HG02610 (cell line): ENCODE measurements around the gene DHDH.
"Not testable (repeated sequence)": the region's sequence is repeated elsewhere in the genome, so short reads cannot be mapped to it uniquely, and the experiment has no call there.

Experiments used
- ATAC-seq: cut with Tn5 transposase; IDR thresholded peaks from one replicate; pipeline ENCODE4 v1.9.1; 2021; ENCODE audit warnings: mild to moderate bottlenecking, moderate library complexity; ENCODE audit not compliant: unreplicated experiment

Gene DHDH

DNA sequence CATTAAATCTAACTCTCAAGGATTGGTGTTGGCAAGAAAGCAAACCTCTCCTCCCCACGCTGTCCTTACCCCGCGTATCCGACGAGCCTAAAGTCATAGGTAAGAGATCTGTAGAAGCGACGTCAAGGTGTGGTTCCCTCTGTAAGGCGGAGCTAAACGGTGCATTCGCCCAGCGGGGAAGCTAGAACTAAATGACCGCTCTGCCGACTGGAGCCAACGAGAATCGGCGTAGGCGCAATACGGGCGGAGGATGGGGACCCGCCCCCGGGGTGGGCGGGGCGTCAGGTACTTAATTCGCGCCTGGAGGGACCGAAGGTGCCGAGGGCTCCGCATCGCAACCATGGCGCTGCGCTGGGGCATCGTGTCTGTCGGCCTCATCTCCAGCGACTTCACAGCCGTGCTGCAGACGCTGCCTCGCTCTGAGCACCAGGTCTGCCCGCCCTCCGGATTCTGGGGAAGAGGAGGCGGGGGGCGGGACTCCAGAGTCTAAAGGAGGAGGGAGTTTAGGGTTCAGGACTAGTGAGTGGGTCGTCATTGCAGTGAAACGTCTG lies at the start of gene DHDH:
DHDH (plus strand) TSS at position 318 of the 551 bp plus-strand sequence; CDS start at position 341, 23 bp downstream.
- peak; percentile 46 for ATAC-seq

DNA sequence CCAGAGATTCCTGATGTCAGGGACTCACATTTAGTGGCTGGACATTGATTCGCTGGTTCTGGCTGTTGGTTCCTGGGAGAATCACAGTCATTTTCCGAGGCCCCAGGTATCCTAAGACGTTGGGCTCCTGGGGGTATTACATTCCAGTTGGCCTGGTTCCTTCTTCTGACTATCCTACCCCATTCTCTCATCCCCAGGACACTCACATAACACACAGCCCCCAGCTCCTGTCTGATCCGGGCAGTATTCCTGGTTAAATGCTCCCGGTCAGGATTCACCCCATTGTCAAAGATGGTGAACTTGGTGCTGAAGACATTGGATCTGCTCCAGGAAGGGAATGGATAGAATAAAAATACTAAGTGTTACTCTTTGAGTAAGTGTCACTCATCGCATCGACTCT lies 49.8 kb upstream of the DHDH start:
- no peak for ATAC-seq

DNA sequence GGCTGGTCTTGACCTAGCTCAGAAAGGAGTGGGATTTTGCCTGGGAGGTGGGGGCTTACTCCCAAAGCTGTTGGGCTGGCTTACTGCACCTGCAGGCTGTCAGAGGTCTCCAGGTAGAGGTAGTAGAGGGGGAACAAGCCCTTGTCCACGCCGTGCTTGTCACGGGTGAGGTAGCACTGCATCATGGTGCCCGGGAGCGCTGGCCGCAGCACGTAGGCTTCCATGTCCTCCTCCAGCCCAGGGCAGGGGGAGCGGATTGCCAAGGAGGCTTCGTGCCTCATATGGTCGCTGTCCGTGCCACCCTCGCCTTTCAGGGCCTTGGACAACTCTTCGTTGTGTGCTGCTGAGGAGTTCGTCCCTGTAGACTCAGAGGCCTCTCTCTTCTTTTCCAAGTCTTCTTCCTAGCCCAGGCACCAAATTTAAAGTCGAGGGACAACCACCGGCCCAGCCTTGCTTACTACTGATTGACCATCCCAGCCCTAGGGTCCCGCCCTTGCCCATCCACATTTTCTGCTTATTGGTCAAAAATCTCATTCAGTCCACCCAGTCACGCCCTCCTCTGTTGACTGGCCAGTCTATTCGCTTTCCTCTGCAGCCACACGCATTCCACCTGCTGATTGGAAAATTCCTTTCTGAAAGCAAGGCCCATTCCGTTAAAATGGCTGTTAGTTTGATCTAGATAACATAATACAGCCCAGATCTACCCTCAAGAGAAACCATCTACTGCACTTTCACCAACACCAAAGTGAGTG lies 45.5 kb upstream of the DHDH start:
- no peak for ATAC-seq

DNA sequence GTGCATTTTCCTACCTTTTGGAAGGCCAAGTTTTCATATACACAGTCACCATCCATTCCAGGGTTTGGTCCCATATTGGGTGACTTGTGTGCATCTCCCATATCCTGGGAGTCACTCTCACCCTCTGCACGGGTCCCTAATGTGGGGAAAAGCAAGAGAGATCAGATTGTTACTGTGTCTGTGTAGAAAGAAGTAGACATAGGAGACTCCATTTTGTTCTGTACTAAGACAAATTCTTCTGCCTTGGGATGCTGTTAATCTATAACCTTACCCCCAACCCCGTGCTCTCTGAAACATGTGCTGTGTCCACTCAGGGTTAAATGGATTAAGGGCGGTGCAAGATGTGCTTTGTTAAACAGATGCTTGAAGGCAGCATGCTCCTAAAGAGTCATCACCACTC lies 44.0 kb upstream of the DHDH start:
- not testable (repeated sequence) for ATAC-seq

DNA sequence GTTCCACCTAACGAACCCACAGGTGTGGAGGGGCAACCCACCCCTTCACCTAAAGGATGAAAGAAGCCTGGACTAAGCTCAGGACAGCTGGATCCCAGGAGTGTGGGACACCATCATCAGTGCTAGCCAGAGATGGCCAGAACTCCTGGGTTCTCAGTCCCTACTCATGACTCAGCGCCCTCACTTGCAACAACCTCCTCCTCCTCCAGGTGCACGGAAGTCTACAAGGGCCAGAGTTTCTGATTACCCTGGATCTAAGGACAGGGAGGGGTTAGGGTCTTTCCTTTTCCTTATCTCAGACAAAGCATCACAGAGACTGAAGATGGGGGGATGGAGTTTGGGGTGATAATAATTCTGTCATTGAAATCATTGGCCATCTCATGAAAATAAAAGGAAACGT lies 42.9 kb upstream of the DHDH start:
- ATAC-seq = no peak

DNA sequence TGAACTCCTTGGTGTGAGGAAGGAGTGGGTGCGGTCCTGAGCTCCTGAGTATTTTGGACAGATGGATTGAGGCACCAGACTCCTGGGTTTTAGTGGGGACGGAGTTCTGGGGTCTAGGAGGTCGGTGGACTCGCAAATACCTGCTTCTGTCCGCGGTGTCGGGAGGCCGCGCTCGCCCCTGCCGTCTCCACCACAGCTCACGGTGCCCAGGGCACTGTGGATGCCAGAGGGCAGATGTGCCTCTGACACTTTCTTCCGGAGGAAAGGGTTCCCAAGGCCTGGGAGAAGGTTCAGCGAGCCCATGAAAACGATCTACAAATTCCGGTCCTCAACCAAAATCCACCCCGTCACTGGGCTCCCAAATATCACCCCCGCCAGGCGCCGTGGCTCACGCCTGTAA lies 38.3 kb upstream of the DHDH start:
- no peak for ATAC-seq

DNA sequence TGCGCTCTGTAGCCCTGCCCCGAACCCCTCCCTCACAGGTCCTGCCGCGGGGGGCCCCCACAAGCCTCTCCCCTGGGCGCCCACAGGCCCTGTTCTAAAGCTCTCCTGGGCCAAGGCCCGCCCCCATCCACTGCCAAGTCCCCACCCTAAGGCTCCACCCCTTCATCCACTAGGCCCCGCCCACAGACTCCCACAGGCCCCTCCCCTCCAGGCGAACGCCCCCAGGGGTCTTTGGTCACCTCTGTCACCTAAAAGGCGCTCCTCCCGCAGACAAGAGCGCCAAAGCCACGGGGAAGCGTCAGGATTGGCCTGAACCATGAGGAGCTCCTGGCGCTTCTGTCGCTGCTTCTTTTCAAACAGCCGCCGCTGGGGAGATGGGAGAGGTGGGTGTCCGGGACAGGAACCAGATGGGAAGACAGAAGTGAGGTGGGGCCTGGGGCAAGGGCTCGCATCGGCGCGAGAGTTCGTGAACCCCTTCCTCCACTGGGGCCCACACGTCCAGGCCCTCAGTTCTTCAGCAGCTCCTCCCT lies 37.2 kb upstream of the DHDH start:
- no peak for ATAC-seq

DNA sequence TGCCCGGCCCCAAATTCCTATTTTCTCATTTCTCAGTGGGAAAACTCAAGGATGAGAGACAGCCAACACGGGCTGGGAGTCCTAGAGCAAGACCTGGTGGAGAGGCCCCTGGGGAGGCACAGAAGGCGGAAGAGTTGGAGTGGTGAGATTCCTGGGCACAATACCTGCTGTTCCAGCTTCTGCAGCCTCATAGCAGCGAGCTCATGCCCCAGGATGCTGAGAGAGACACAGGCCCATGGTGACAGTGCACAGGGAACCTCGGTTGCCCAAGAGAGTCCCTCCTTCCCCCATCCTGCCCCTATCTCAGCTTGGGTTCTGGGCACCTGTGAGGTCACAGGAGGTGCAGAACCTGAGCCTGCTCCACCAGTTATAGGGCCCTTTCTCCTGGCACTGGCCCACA lies 36.3 kb upstream of the DHDH start:
- ATAC-seq = no peak

DNA sequence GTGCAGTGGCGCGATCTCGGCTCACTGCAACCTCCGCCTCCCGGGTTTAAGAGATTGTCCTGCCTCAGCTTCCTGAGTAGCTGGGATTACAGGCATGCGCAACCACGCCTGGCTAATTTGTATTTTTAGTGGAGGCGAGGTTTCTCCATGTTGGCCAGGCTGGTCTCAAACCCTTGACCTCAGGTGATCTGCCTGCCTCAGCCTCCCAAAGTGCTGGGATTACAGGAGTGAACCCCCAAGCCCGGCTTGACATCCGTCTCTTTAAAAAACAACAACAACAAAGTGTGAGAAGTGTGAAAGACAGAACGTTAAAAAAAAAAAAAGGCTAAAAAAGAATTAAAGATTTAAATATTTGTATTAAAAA lies 34.1 kb upstream of the DHDH start:
- ATAC-seq = not testable (repeated sequence)

DNA sequence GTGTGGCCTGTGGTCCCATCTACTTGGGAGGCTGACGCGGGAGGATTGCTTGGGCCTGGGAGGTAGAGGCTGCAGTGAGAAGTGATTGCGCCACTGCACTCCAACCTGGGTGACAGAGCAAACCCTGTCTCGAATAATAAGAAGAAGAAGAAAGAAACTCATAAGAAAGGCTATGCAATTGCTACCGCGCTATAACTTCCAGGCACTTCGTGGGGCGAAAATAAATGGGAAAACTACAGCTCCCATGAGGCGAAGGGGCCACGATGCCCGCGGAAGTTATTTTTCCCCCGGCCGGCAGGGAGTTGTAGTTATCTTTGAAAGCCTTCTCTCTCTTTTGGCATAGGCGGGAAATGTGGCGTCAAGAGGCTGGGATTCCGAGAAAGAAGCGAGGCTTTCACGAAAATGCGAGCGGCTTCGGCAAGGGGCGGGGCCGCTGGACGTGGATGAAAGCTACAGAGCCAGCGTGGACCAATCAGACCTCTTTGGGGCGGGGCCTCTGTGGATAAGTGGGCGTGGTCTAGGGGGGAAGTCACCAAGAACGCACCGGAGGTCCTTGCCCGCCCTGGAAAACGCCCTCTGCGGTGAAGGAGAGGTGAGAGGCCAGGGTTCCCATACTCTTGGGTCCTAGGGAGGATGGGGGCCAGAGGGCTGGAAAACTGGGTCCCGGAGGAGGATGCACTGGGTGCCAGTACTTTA lies 33.6 kb upstream of the DHDH start, which contains the start of gene NUCB1:
NUCB1 (plus strand) TSS at position 532 of the 696 bp plus-strand sequence. CDS start 485 bp downstream, outside the sequence.
- ATAC-seq = peak; percentile 89

DNA sequence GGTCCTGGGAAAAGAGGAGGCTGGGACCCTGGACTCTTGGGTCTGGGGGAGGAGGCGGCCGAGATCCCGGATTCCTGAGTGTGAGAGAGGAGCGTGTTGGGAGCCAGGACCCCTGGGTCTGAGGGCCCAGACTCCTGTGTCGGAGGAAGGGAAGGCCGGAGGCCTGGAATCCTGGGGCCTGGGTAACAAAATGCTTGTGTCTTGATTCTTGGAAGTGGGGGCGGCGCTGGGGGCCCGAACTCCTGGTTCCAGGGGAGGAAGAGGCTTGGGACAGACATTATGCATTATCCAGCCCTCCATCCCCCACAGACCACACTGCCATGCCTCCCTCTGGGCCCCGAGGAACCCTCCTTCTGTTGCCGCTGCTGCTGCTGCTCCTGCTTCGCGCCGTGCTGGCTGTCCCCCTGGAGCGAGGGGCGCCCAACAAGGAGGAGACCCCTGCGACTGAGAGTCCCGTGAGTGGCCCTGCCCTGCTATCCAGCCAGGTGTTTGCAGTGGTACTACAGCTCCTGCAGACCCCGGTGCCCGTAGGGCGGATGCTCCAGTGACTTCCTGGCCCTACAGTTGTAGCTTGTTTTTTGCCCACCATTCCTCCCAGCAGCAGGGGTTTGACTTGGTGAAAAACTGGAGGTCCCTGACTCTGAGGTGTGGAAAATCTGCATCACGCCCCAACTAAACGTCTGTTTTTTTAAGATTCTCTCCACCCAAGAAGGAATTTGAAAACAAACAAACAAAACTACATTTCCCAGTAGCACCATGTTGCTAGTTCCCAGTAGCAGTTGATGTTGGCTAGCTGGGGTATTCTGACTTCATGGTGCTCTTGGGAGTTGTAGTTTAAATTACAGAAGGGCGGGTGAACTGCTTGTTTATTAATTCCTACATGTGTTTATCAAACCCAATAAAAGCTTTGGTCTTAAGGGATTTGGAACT lies 32.8 kb upstream of the DHDH start:
- ATAC-seq = no peak

DNA sequence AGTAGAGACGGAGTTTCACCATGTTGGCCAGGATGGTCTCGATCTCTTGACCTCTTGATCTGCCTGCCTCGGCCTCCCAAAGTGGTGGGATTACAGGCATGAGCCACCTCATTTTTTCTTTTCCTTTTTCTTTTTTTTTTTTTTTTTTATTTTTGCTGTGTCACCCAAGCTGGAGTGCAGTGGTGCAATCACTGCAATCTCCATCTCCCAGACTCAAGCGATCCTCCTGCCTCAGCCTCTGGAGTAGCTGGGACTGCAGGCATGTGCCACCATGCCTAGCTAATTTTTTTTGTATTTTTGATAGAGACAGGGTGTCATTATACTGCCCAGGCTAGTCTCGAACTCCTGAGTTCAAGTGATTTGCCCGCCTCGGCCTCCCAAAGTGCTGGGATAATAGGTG lies 31.2 kb upstream of the DHDH start:
- not testable (repeated sequence) for ATAC-seq

DNA sequence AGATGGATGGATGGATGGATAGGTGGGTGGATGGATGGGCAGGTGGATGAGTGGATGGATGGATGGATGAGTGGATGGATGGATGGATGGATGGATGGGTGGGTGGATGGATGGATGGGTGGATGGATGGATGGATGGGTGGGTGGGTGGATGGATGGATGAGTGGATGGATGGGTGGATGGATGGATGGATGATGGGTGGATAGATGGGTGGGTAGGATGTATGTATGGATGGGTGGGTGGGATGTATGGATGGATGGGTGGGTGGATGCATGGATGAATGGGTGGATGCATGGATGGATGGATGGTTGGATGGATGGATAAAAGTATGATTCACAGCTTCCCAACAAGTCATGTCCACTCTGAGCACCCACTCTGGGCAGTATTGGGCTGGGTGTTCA lies 29.7 kb upstream of the DHDH start:
- not testable (repeated sequence) for ATAC-seq

DNA sequence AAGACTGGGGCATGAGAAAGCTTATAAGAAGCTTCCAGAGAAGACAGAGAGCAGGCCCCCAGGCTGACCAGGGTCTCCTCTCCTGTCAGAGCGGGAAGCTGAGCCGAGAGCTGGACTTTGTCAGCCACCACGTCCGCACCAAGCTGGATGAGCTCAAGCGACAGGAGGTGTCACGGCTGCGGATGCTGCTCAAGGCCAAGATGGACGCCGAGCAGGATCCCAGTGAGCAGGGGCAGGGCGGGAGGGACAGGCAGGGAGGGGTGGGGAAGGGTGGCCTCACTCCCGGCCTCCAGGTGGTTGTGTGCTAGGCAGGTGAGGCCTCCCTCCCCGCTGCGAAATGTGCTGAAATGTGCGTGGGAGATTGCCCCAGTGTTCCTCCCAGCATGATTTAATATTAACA lies 27.8 kb upstream of the DHDH start:
- no peak for ATAC-seq

DNA sequence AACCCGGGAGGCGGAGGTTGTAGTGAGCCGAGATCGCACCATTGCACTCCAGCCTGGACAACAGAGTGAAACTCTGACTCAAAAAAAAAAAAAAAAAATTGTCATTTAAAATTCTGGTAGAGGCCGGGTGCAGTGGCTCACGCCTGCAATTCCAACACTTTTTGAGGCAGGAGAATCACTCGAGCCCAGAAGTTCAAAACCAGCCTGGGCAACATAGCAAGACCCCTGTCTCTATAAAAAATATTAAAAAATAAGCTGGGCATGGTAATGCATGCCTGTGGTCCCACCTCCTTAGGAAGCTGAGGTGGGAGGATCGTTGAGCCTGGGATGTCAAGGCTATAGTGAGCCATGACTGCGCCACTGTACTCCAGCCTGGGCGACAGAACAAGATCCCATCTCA lies 27.2 kb upstream of the DHDH start:
- ATAC-seq = no peak

DNA sequence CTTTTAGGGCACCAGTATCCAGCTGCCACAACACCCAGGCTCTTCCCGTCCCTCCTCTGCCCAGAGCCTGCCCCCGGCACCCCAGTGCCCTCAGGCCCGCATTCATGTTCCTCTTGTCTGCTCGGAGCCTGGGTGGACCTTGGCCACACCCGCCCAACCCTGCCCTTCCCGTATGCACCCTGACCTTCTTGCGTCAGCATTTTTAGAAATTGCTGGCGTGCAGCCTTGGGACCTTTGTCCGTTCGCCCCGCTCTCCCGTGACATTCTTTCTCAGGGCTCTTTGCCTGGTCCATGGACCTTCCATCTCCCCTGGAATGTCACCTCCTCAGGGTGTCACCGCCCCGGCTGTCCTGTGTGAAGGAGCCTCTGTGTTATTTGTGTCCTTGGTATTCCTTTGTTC lies 25.8 kb upstream of the DHDH start:
- ATAC-seq = no peak

DNA sequence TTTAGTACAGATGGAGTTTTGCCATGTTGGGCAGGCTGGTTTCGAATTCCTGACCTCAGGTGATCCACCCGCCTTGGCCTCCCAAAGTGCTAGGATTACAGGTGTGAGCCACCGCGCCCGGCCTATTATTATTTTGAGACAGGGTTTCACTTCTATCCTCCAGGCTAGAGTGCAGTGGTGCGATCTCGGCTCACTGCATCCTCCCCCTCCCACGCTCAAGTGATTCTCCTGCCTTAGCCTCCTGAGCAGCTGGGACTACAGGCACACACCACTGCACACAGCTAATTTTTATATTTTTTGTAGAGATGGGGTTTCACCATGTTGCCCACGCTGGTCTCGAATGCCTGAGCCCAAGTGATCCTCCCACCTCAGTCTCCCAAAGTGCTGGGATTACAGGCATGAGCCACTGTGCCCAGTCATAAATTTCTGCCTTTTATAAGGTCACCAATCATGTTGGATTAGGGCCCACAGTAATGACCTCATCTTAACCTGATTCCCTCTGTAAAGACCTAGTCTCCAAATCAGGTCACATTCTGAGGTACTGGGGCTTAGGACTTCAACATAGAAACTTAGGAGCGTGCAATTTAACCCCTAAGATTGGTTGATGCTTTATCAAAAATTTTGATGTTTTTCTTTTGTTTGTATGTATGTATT lies 23.9 kb upstream of the DHDH start:
- not testable (repeated sequence) for ATAC-seq

DNA sequence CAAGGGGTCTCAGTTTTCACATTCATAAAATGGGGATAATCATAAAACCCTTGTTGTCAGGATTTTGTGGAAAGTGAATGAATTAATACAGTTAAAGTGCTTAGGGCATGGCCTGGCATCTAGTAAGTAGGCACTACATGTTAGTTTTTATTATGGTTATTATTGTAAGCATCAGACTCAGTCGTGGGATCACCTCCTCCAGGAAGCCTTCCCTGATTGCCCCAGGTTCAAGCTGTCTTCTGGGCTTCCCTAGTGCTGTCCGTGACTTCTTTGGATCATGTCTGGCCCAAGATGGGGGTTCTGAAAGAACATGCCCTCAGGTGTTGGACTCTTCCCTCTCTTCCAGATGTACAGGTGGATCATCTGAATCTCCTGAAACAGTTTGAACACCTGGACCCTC lies 22.7 kb upstream of the DHDH start:
- ATAC-seq = no peak

DNA sequence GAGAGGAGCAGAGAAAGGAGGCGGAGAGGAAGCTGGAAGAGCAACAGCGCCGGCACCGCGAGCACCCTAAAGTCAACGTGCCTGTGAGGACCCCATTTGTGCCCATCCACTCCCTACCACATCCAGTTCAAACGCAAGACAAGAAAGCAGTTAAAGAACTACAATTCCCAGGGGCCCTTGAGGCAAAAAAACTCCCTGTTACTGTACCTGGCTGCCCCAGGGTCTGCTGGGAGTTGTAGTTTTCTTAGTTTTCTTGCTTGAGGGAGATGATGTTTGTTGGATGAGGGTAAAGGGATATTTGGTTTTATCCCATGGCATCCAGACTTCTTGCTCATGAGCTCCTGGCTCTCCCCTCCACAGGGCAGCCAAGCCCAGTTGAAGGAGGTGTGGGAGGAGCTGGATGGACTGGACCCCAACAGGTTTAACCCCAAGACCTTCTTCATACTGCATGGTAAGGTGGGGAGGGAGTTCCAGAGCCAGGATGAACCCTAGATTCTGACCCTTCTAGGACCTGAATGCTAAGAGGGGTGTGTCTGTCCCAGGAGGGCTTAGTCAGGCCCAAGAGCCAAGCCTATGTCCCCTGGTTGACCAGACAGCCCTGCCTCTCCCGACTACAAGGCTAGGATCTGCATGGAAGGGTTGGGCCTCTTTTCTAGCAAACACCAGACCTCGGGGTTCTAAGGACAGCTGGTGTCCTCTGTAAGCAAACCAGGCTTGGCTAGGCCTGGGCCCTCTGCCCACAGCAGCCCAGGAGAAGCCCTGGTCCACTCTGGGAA lies 20.2 kb upstream of the DHDH start:
- ATAC-seq = no peak

DNA sequence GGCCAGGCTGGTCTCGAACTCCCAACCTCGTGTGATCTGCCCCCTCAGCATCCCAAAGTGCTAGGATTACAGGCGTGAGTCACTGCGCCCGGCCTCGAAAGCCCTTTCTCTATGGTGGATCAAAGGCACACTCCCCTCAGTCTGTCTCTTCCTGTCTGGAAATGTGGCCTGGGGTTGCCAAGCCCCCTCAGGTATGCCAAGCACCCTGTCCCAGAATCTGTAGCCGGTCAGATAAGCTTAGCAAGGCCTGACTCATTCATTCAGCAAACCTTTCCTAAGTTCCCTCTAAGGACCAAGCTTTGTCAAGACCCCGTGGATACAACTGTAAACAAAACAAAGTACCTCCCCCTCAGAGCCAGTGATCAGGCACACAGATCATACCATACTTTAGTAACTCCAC lies 19.3 kb upstream of the DHDH start:
- ATAC-seq = no peak
